Osteocyte (in vitro differentiated cells): ENCODE measurements around the gene IGFBPL1. TPM values are rescaled to one million over a fixed set of nuclear protein-coding genes. Genes with fewer than 3 reads are reported as not detected.

Experiments
- DNase-seq: peaks from one replicate; pipeline ENCODE4 v3.0.0; 2021; ENCODE audit warnings: mixed read lengths; ENCODE audit not compliant: unreplicated experiment; ENCODE audit errors: extremely low spot score
- H3K27ac Mint-ChIP-seq: one replicate; pipeline ENCODE4 v1.8.0; 2021; ENCODE audit warnings: mild to moderate bottlenecking, mixed read lengths; ENCODE audit not compliant: unreplicated experiment
- H3K27me3 Mint-ChIP-seq: one replicate; pipeline ENCODE4 v1.8.0; 2021; ENCODE audit warnings: mixed read lengths; ENCODE audit not compliant: unreplicated experiment
- H3K36me3 Mint-ChIP-seq: one replicate; pipeline ENCODE4 v1.8.0; 2021; ENCODE audit warnings: mixed read lengths; ENCODE audit not compliant: unreplicated experiment
- H3K4me1 Mint-ChIP-seq: one replicate; pipeline ENCODE4 v1.8.0; 2021; ENCODE audit warnings: mixed read lengths; ENCODE audit not compliant: unreplicated experiment
- H3K4me3 Mint-ChIP-seq: one replicate; pipeline ENCODE4 v1.8.0; 2021; ENCODE audit warnings: mild to moderate bottlenecking, moderate library complexity, mixed read lengths; ENCODE audit not compliant: unreplicated experiment
- H3K9me3 Mint-ChIP-seq: one replicate; pipeline ENCODE4 v1.8.0; 2021; ENCODE audit warnings: mixed read lengths; ENCODE audit not compliant: unreplicated experiment
- total RNA-seq: library from RNA; stranded (reverse); gene quantifications from 2 replicates; pipeline ENCODE4 v1.2.1, GENCODE V29; 2021
- TF ChIP-seq, protein P1 (sequence below): fragments of 200-600 bp; sonication (generic); IDR thresholded peaks from 2 replicates; pipeline ENCODE4 v1.5.0; 2021; ENCODE audit warnings: antibody characterized with exemption, mild to moderate bottlenecking, moderate library complexity

IGFBPL1 gene
- total RNA-seq, 1 donor from 2014 or later, result 2.8 TPM

DNA sequence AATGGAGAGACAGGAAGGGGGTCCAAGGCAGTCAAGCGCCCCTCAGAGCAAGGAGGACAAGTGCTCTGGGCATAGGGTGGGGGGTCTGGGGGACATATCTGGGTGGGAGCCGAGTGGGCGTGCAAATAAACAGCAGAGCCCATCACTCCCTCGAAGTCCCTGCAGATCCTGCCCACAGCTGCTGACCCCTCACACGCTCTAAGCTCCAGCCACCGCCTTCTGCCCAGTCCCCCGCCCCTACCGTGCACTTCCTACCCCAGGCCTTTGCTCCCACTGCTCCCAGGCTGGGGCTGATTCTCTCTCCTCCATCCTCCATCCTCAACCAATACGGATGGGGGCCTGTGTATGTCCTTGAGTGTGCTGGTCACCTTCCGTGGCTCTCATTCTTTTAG lies 48.7 kb downstream of the IGFBPL1 start:
- H3K27me3 Mint-ChIP-seq, result peaks cover 26% of the 10 kb centered on the region
- H3K36me3 Mint-ChIP-seq, result no peaks in the 10 kb centered on the region
- no peaks in the 10 kb centered on the region for H3K4me1 Mint-ChIP-seq
- H3K4me3 Mint-ChIP-seq, result no peak overlapping the region
- no peak overlapping the region for H3K27ac Mint-ChIP-seq
- no peak for DNase-seq
- H3K9me3 Mint-ChIP-seq, result no peaks in the 10 kb centered on the region
- TF ChIP-seq, protein P1, sequence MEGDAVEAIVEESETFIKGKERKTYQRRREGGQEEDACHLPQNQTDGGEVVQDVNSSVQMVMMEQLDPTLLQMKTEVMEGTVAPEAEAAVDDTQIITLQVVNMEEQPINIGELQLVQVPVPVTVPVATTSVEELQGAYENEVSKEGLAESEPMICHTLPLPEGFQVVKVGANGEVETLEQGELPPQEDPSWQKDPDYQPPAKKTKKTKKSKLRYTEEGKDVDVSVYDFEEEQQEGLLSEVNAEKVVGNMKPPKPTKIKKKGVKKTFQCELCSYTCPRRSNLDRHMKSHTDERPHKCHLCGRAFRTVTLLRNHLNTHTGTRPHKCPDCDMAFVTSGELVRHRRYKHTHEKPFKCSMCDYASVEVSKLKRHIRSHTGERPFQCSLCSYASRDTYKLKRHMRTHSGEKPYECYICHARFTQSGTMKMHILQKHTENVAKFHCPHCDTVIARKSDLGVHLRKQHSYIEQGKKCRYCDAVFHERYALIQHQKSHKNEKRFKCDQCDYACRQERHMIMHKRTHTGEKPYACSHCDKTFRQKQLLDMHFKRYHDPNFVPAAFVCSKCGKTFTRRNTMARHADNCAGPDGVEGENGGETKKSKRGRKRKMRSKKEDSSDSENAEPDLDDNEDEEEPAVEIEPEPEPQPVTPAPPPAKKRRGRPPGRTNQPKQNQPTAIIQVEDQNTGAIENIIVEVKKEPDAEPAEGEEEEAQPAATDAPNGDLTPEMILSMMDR, result no peak

DNA sequence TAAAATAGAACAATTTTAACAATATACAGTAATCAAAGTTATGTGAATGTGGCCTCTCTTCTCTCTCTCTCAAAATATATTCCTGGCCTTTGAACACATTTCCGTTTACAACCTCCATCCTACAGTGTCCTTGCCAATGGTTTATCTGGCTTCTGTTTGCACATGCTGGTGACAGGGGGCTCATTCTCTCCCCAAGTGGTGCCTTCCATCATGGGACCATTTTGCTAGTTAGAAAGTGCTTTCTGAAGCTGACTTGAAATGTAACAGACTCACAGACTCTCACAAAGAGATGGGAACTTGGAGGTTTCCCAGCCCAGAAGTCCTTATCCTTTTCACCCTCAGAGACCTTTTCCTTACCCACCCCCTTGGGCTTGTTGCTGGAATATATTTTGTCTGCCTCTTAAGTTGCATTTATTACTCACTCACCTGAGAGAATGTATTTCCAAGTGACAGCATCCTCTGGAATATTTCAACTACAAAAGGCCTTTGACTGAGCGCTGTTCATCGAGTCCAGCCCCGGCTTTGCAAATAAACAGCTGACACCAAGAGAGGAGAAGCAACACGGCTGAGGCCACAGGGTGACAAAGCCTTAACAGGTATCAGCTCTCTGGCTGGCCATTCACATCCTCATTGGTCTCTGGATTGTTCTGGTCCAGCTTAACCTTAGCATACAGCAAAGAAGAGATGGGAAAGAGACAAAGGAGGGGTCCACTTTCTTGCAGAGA lies 49.2 kb downstream of the IGFBPL1 start:
- TF ChIP-seq, protein P1, result no peak
- H3K4me3 Mint-ChIP-seq, result no peak overlapping the region
- H3K9me3 Mint-ChIP-seq, result no peaks in the 10 kb centered on the region
- peaks cover 26% of the 10 kb centered on the region for H3K27me3 Mint-ChIP-seq
- no peak for DNase-seq
- H3K4me1 Mint-ChIP-seq, result no peaks in the 10 kb centered on the region
- H3K36me3 Mint-ChIP-seq, result no peaks in the 10 kb centered on the region
- H3K27ac Mint-ChIP-seq, result no peak overlapping the region

DNA sequence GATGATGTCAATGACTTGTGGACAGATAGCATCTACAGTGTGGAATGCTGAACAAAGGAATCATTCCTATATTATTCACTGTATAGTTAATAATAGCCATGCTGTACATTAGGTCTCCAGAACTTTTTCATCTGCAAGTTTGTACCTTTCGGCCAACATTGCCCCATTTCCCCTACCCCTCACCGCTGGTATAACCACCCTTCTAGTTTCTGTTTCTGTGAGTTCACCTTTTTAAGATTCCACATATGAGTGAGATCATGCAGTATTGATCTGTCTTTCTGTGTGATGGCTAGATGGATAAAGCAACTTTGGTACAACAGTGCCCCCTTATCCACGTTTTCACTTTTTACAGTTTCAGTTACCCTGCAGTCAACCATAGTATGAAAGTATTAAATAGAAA lies 50.6 kb downstream of the IGFBPL1 start:
- Mint-ChIP-seq H3K27me3 (peaks cover 26% of the 10 kb centered on the region), H3K27ac (no peak overlapping the region), H3K9me3 (no peaks in the 10 kb centered on the region), H3K36me3 (no peaks in the 10 kb centered on the region), H3K4me1 (no peaks in the 10 kb centered on the region), H3K4me3 (no peak overlapping the region)
- DNase-seq, result no peak
- TF ChIP-seq, protein P1, result no peak

DNA sequence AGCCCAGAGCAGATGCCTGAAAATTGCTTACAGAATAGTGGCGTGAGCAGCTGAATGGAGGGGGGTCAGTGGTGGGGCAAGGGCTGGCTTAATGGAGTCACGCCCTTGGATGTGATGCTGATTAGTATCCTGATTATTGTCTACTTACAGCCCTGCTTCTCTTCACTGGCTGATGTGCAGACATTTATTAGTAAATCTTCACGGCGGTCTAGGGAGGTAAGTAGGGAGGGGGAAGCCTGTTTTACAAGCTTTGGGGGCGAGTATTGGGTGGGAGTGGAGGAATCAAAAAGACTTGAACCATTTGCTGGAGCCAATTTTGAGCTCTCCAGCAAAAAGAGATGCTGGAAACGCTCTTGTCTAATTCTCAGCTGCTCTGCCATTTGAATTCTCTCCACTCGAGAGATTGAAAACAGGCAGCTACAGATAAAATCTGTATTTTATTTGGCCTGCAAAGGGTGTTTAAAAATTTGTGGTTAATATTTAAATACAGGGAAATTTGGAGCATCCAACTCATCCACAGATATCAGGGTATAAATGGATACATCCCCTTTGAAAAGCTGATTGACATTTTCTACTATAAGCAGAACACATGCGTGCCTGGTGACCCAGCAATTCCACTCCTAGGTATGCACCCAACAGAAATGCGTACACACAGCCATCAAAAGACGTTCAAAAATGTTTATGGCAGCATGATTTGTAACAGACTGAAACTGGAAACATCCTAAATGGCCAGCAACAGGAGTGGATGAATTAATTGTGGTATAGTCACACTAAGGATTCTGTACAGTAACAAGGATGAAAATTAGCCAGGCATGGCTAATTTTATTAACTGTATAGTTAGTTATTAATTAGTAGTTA lies 51.3 kb downstream of the IGFBPL1 start:
- Mint-ChIP-seq H3K36me3 (no peaks in the 10 kb centered on the region), H3K4me1 (no peaks in the 10 kb centered on the region), H3K27ac (no peak overlapping the region), H3K9me3 (no peaks in the 10 kb centered on the region), H3K4me3 (no peak overlapping the region), H3K27me3 (peaks cover 26% of the 10 kb centered on the region)
- DNase-seq, result no peak
- TF ChIP-seq, protein P1, result no peak

DNA sequence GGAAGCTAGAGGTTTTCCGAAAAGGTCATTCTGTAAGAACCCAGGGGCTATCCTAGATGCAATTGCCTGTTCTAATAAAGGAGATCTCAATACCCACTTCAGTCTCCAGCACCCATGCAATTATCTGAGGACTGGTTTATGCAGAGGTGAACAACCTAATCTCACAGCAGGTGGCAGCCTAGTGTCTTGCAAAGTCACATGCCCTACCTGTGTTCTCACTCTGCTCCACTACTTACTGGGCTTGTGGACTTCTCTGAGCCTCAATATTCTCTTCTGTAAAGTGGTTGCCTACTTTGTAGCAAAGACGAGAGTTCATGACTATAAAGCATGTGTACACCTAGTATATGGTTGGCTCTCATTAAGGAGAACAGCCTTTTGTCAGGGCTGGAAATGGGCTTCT lies 52.8 kb downstream of the IGFBPL1 start:
- no peaks in the 10 kb centered on the region for H3K4me1 Mint-ChIP-seq
- H3K36me3 Mint-ChIP-seq, result no peaks in the 10 kb centered on the region
- no peak overlapping the region for H3K27ac Mint-ChIP-seq
- no peak for DNase-seq
- TF ChIP-seq, protein P1, result no peak
- peaks cover 26% of the 10 kb centered on the region for H3K27me3 Mint-ChIP-seq
- no peaks in the 10 kb centered on the region for H3K9me3 Mint-ChIP-seq
- no peak overlapping the region for H3K4me3 Mint-ChIP-seq
